ENCODE measurements around the gene THBS2.
"Not testable (repeated sequence)": the region's sequence is repeated elsewhere in the genome, so short reads cannot be mapped to it uniquely, and the experiment has no call there.

The THBS2 gene

DNA sequence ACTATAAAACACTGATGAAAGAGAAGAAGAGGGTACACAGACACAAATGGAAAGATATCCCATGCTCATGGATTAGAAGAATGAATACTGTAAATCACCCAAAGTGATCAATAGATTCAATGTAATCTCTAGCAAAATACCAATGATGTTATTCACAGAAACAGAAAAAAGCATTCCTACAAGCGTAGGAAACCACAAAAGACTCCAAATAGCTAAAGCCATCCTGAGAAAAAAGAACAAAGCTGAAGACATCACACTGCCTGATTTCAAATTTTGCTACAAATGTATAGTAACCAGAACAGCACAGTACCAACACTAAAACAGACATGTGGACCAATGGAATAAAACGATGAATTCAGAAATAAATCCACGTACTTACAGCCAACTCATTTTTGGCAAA, 43.0 kb downstream of the THBS2 start:
- DNase-seq (ENCODE audit: low spot score), result no peak

- no peak for DNase-seq (ENCODE audit: low spot score)
Measured at GRCh38 chr6:169208011-169208410, 45.6 kb downstream of the THBS2 start.

DNA sequence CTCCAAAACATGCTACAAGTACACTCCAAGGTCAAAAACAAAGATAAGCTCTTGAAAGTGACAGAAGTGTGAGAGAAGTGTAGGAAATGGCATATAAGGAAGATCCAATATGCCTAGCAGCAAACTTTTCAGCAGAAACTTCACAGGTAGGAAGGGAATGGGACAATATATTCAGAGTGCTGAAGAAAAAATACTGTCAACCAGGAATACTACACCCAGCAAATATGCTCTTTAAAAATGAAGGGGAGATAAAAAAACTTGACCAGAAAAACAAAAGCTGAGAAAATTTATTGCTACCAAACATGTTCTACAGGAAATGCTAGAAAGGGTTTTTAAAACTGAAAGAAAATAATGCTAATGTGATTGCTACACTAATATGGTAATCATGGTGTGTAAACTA, 46.2 kb downstream of the THBS2 start:
- no peak for DNase-seq (ENCODE audit: low spot score)

GRCh38 chr6:169205176-169206160, 48.2 kb downstream of the THBS2 start:
- no peak for DNase-seq (ENCODE audit: low spot score)

DNA sequence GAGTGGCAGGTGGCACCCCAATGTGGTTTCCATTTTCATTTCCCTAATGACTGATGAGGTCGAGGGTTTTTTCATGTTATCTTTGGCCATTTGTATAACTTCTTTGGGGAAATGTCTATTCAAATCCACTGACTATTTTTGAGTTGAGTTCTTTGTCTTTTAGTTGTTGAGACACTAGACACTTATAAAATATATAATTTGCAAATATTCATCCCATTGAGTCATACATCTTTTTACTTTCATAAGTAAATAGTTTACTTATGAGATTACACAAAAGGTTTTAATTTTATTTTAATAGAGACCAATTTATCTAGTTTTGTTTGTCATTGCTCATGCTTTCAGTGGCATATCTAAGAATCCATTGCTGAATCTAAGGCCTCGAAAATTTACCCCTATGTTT, 49.5 kb downstream of the THBS2 start:
- DNase-seq (ENCODE audit: low spot score), result no peak

DNA sequence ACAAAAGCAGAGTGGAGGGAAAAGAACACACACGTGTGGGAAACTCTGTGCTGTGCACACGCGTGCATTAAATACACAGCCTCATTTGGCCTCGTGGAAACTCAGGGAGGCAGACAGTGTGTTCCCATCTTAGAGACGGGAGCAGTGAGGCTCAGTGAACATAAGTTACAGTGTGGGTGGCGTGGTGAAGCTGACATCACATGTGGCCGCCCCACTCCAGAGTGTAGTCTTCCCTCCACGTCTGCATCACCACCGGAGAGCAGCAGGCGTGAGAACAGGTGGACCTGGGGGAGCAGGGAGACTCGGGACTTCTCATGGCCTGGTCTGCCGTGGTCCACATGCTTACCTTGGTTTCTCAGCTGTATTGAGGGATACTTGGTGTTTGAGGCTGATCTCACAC, 51.7 kb downstream of the THBS2 start:
- DNase-seq (ENCODE audit: low spot score), result no peak

DNA sequence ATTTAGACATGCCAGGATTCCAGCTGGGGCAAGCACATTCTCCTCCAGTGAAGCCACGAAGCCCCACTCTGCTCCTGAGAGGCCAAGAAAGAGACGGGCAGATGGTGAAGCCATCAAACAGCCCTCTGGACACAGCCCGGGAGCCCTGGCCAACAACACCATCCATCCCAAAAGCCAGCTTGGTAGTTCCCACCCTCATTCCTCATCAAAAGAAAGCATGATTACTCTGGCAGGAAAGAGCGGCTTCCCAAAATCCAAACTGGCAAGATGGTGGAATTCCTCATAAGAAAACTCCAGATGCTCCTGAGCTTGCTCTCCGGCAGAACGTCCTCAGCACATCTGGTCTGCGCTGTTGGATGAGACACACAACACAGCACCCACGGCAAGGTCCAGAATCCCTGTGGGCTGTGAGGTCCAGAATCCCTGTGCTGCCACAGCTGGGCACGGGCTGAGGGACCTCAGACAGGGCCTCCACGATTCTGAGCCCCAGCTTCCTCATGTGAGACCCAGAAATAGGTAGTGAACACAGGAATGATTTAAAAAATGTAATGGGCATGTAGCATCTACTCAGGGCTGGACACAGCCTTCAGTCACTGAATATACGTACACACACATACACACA, 52.6 kb downstream of the THBS2 start:
- no peak for DNase-seq (ENCODE audit: low spot score)

GRCh38 chr6:169199625-169200335, 53.9 kb downstream of the THBS2 start:
- DNase-seq (ENCODE audit: low spot score), result no peak

DNA sequence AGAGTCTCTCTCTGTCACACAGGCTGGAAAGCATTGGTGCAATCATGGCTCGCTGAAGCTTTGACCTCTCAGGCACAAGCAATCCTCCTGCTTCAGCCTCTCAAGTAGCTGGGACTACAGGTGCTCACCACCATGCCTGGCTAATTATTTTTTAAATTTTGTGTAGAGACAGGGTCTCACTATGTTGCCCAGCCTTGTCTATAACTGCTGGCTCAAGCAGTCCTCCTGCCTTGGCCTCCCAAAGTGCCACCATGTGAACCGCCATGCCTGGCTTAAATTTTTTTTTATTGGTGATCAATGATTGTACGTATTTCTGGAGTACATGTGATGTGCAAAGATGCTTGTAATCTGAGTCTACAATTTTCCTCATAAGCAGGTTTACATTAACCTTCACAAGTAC, 54.8 kb downstream of the THBS2 start:
- no peak for DNase-seq (ENCODE audit: low spot score)

DNA sequence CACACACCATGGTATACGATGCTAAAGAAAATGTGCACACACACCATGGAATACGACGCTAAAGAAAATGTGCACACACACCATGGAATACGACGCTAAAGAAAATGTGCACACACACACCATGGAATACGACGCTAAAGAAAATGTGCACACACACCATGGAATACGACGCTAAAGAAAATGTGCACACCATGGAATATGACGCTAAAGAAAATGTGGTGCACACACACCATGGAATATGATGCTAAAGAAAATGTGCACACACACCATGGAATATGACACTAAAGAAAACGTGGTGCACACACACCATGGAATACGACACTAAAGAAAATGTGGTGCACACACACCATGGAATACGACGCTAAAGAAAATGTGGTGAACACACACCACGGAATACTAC, 55.7 kb downstream of the THBS2 start:
- DNase-seq (ENCODE audit: low spot score), result not testable (repeated sequence)

DNA sequence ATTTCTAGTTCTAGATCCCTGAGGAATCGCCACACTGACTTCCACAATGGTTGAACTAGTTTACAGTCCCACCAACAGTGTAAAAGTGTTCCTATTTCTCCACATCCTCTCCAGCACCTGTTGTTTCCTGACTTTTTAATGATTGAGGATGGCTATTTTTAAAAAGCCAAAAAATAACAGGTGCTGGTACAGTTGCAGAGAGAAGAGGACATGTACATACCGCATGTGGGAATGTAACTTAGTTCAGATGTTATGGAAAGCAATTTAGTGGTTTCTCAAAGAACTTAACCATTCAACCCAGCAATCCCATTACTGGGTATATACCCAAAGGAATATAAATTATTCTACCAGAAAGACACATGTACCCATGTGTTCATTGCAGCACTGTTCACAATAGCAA, 57.4 kb downstream of the THBS2 start:
- not testable (repeated sequence) for DNase-seq (ENCODE audit: low spot score)

GRCh38 chr6:169194737-169195136, 58.9 kb downstream of the THBS2 start:
- DNase-seq (ENCODE audit: low spot score), result no peak

DNA sequence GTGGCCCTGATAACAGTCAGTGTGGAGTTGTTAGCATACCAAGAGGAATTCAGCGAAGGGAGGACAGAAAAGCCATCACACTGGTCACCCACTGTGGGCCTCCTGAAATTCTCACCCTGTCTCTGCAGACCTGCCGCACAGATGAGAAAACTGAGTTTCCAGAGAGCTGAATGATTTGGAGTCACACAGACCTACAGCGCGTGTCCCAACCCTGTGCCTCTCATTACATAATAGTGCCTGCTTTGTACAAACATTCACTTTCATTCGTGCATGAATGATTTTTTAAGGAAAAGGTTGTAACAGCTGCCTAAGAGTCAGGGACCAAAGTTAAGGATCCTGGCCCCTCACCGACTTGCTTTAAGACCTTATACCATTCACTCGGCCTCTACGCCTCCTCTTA, 62.7 kb downstream of the THBS2 start:
- DNase-seq (ENCODE audit: low spot score), result no peak

- DNase-seq (ENCODE audit: low spot score), result peak; percentile 96
Measured at GRCh38 chr6:169190144-169190584, 63.5 kb downstream of the THBS2 start.

- no peak for DNase-seq (ENCODE audit: low spot score)
Measured at GRCh38 chr6:169189686-169190085, 64.0 kb downstream of the THBS2 start.

DNA sequence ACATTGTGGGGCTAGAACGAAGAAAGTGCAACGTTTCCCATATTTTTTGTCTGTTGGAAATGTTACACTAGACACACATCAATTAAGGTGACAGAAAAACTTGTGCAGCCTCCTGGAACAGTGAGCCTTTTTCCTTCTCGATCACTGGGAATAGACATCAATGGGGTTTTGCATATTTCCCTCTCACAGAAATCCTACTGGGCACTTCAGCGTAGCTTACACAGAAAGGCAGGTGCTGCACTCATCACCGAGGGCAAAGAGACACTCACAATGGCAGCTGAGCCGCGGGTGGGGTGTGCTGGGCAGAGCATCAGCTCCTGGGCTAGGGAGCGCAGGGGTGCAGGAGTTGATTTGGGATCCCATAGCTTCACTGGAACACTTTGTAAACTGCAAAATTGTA, 64.5 kb downstream of the THBS2 start:
- DNase-seq (ENCODE audit: low spot score), result no peak

GRCh38 chr6:169188475-169188874, 65.2 kb downstream of the THBS2 start:
- DNase-seq (ENCODE audit: low spot score), result peak; percentile 71

- DNase-seq (ENCODE audit: low spot score), result no peak
Measured at GRCh38 chr6:169188051-169188470, 65.6 kb downstream of the THBS2 start.

- DNase-seq (ENCODE audit: low spot score), result no peak
Measured at GRCh38 chr6:169186496-169187169, 67.0 kb downstream of the THBS2 start.

- no peak for DNase-seq (ENCODE audit: low spot score)
Measured at GRCh38 chr6:169185692-169186485, 67.8 kb downstream of the THBS2 start.

DNA sequence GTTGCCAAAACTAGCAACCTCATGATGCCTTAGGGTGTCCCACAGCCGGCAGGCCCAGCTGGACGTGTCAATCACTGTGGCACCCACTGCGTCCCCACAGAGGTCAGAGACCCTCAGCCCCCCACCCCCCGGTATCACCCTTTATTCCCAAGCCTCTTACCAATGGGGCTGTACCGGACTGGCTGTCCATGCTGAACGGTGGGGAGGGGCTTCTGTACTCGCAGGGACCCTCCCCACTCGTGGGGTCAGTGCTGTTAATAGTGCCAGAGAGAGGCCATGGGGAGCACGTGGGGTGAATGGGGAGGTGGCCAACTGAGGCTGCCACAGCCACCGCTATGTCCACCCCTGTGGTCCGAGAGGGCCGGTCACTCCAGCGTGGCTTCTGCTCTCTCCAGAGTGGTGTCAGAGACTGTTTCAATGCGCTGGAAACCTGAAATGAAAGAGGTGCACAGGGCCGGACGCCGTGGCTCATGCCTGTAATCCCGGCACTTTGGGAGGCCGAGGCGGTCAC, 68.6 kb downstream of the THBS2 start:
- DNase-seq (ENCODE audit: low spot score), result no peak

Measured in hepatic stellate cell (primary cell).